ENCODE data around the gene UBE2L5.

The UBE2L5 gene

GRCh38 chr13:30404207-30404606, 18.1 kb upstream of the UBE2L5 start:
- DNase-seq = no peak

DNA sequence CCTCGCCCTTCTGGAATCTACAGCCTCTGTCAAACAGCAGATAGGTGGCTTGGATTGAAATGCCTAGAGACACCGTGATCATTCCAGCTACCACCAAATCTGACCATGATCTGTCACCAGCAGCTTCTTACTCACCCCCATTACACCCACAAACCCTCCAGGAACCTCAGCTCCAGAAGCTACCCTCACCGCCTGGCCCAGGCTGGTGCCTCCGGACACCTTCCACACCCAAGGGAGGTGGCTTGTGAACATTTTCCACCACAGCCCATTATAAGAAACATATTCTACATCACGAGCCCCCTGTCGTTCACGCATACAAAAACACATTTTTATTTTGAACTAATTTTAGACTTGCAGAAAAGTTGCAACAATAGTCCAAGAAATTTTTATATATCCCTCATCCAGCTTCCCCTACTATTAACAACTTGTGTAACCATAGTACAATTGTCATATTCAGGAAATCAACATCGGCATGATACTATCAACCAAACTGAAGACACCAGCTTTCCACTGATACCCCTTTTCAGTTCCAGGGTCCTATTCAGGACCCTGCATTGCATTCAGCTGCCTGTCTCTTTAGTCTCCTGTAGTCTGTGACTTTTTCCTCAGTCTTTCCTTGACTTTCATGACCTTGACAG, 15.4 kb upstream of the UBE2L5 start:
- peak in 1 of 58 donors; percentile 2 for DNase-seq

DNA sequence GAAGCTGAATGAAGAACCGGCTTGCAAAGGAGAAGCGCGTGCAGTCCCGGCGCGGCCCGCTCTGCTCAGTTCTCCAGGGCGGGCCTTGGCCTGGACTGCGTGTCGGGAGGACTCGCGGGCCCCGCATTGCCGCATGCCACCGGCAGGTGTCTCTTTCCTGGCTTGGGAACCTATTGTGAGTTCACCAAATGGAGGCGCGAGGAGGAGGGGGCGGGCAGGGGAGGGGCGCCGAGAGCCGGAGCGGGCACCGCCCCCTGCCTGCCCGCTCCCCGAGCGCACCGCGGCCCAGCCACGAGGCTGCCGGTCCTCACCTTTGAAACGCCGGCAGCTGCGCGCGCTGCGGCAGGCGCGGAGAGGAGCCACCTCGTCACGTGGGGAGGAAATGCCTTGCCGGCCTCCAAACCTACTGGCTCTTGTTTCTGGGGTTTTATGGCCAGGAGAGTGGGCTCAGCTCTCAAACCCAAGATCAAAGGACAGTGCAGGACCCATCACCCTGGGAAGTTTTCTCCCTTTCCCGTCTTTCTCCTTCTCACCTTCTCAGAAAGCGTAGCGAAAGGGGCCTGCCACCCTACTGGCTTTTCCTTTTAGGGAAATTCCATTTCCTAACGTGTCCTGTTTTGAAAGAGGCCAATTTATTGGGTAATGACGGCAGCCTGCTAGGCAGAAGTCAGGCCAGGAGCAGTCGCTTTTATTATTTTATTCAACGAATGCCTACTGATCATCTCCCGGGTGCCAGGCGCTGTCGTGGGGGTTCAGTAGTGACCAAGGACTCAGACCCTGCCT, 13.8 kb upstream of the UBE2L5 start:
- DNase-seq = peak; percentile 15 to 91 (median 81)

DNA sequence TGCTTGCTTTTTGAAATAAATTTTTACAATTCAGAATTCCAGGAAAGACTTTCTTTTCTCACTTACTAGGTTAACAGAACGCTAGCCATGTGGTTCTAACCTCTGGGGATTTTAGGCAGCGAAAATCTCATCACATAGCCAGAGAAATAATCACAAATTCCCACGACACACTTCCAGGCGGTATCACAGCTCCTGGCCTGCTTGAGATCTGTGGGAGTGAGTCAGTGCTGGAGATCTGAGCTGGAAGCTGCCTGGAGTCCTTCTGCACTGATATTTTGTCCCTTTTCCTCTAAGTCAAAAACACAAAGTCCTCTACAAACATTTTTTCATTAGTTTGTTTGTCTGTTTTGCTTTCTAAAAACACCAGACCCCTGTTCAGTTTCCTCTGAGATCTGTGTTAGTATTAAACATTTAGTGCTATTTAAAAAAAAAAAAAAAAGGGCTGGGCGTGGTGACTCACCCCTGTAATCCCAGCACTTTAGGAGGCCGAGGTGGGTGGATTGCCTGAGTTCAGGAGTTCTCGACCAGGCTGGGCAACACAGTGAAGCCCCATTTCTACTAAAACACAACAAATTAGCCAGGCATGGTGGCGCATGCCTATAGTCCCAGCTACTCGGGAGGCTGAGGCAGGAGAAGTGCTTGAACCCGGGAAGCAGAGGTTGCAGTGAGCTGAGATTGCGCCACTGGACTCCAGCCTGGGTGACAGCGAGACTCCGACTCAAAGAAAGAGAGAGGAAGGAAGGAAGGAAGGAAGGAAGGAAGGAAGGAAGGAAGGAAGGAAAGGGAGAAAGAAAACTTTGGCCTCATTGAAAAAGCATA, 12.2 kb upstream of the UBE2L5 start:
- DNase-seq = peak in 4 of 58 donors; percentile 1 to 20 (median 8)

GRCh38 chr13:30410705-30411125, 11.6 kb upstream of the UBE2L5 start:
- no peak for DNase-seq

- no peak for DNase-seq
Measured at GRCh38 chr13:30412346-30412745, 9.9 kb upstream of the UBE2L5 start.

- DNase-seq = no peak
Measured at GRCh38 chr13:30413842-30414241, 8.5 kb upstream of the UBE2L5 start.

- DNase-seq = no peak
Measured at GRCh38 chr13:30415430-30416030, 6.8 kb upstream of the UBE2L5 start.

DNA sequence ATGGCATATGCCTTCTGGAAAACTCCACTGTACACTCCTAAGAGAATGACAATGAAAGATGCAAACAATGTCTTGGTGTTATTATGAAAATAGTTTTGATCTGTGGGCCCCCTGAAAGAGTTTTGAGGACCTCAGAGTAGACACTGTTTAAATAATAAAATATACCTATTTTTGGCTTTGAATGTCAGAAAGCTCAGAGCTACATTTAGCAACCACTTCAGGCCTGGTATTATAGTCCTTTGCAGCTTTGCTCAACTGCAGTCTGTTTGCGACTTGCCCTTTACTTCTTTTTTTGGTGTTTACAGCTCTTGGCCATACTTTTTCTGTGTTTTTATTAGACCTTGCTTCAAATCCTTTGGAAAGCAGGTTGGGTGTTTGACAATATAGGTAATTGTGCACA, 5.8 kb upstream of the UBE2L5 start:
- no peak for DNase-seq

DNA sequence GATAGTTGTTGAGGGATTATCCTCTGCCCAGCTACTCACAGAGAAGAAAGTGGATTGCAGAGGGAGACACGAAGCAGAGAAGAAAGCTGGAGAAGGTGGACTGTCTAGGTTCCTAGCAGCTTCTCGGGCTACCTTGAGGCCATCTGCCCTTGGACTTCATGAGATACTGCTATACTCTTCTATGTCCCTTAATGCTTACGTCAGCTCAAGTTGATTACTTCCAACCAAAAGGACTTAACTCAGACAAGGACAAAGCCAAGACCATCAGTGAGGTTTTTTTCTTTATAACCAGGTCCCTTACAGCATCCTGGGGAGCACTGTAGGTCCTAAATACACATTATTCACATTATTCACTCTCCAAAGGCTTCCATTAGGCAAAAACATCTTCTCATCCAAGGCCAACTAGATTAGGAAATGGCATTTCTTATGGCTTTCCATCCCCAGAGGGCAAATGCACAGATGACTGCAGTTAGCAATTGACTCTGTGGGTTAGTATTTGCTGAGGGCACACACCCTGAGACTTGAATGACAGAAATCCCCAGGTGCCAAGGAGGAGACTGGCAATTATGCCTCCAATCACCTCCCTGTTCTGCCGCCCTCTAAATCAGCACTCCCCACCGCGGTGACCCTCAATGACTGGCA, 4.1 kb upstream of the UBE2L5 start:
- no peak for DNase-seq

- DNase-seq = no peak
Measured at GRCh38 chr13:30418717-30419459, 3.4 kb upstream of the UBE2L5 start.

DNA sequence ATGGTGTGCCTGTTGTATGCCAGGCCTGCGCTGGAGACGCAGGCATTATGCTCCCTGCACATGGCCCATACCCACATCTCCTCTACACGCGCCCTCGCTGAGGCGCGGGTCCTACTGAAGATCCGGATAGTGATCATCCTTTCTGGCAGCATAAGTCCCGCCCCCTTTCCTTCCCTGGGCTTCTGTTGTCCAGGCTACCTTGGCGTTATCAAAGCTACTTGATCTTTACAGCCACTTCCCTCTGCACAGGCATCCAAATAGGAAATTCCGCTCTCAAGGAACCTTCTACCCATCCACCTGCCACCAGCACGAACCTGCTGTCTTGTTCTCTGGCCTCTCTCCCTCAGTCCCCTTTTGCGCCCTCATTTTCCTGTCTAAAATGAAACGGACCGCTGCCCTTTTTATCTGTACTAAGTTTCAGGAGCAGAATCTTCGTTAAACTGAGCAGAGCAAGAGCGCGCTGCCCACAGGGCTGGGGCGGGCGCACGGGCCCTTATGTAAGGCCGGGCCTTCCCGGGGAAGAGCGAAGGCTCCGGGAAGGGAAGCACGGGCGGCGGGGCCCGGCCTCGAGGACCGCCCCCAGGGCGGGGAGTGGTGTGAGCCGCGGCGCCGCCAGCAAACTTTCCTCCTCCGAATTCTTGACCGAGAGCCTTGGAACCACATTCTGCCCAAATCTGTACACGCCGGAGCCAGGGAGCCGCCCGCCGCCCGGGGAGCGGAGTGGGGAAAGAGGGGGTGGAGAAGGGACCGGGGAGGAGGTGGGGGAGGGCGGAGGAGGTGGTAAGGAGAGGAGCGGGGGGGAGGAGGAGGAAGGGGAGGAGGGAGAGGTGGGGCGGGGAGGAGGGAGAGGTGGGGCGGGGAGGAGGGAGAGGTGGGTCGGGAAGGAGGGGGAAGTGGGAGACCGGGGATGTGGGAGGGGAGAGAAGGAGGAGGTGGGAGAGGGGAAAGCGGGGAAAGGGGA, 920 bp upstream of the UBE2L5 start:
- DNase-seq = peak in 55 of 58 donors; percentile 15 to 77 (median 59)

DNA sequence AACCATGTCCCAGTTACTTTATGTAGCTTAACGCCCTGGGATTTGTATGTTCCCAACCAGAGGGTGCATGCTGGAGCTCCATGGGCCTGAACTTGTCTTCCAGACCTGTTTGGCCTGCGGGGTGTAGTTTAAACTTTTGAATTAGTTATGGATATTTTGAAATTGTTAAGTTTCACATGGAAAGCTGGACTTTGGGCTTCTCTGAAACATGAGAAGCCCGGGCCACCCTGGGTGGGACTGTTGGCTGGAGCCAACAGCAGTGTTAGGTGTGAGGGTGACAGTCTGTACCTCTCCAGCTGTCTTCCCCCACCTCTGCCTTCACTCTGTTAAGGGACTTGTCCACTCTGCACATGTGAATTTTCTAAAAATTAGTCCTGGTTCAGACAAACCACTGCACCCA, 1.6 kb downstream of the UBE2L5 start:
- DNase-seq = no peak

- DNase-seq = no peak
Measured at GRCh38 chr13:30429235-30429634, 6.9 kb downstream of the UBE2L5 start.

GRCh38 chr13:30429721-30430694, 7.7 kb downstream of the UBE2L5 start:
- DNase-seq = no peak

DNA sequence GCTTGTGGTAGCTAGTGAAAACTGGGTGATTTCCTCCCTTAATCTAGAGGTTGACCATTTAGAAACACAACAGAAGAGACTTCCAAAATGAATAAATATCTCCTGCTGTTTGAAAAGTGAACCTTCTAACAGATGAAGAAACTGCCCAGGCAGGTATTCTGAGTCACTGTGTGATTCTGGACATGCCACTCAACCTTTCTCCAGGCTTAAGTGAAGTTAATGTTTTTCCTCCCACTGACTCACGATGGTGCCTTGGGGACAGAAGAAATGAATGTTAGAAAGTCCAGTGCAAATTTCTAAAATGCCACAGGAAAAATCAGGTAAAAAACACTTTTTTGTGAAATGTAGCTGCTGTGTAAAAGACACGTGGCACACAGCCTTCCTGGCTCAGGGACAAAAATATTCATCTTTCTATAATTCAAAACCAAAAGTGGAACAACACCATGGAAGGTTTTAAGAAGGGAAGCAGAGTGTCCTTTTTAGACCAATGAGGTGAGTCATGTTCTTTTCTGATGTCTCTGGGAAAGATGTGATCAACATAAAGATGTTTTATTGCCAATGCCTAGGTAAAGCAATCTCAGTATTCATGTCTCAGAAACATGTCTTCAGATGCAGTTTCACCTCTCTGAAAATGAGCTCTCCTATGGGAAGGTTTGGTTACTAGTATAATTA, 9.1 kb downstream of the UBE2L5 start:
- no peak for DNase-seq

- no peak for DNase-seq
Measured at GRCh38 chr13:30435911-30436451, 13.7 kb downstream of the UBE2L5 start.
